ENCODE measurements around the gene ZFP69B.
A peak's percentile ranks its signal among the peaks of the same experiment; 100 is the strongest.
"Not testable (repeated sequence)": the region's sequence is repeated elsewhere in the genome, so short reads cannot be mapped to it uniquely, and the experiment has no call there.

Gene ZFP69B

DNA sequence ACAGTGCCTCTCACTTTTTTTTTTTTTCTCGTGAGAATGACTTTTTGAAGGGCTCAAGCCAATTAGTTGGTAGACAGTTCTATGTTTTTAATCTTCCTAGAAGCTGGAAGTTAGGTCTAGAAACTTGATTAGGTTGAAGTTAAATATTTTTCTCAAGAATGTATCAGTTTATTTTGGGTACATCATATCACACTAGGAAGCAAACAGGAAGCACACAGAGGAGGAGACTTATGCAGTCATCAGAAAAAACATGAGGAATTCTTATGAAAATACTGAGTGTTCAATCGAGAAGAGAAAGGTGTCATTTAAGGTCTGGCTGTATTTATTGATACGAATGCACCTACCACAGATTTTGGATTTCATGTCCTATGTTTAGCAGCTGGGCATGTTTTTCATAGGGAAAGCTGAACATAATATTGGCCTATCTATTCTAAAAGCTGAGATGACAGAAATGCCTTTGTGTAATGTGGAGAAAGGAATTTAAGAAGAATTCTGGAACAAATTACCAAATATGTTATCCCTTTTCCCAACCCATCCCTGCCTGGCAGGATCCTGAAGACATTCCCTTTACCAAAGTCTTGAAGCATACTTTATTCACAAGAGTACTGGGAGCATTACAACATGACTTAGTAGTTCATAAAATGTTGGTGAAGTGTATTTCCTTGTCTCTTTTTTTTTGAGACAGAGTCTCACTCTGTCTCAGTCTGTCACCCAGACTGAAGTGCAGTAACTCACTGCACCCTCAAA, 17.5 kb upstream of the ZFP69B start:
- H3K4me3 ChIP-seq = no peak overlapping the region
- H3K27ac ChIP-seq = no peak overlapping the region

DNA sequence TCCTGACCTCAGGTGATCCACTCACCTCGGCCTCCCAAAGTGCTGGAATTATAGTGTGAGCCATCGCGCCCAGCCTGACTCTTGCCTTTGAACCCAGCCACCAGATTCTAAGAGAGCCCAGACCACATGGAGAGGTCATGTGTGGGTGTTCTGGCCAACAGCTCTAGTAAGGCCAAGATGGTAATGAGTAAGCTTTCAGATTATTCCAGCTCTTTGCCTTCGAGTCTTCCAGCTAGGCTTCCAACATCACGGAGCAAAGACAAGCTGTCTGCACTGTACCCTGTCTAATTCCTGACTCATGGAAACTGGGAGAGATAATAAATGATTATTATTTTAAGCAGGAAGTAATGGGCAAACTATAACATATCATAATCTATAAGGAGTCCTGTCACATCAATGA, 14.8 kb upstream of the ZFP69B start:
- H3K4me3 ChIP-seq = no peak overlapping the region
- H3K27ac ChIP-seq = no peak overlapping the region

DNA sequence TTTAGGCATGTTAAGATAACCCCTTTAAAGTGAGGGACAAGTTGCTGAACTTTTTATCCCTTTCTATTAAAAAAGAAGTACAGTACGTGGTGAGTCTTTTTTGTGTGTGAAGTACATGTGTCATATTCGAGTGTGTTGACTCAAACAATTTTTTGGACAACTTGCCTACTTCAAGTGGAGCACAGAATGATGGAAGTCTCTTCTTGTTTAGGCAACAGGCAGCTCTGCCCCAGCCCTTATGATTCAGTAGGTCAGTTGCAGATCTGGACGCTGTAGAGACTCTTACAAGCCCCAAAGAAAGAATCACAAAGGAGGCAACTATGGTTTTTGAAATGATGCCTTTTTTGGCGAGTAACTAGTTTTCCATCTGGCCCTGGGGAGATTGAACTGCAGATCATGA, 14.4 kb upstream of the ZFP69B start:
- H3K27ac ChIP-seq = no peak overlapping the region

DNA sequence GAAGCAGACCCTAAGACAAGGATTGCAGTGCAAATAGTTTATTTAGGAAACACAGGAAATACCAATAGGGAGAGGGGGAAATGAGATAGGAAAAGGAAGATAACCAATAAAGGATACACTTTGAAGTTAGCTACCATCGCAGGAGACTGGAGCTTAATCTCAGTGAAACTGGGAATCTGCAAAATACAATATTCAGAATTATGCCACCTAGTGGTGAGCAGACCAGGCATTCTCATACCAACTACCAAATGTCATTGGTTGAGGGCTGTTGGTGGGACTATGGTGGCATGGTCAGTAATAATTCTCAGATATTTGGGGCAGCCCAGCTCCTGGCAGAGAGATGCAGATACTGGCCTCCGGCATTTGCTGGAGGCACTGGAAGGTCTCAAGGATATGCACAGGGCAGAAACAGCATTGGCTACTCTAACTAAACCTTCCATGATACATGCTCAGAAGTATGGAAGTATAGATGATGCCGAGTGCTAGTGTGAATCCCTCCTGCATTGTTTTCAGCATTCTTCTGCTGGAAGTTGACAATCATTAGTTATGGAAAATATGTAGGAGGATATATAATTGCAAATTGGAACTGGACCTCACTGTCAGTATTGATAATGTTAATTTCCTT, 11.8 kb upstream of the ZFP69B start:
- H3K27ac ChIP-seq = no peak overlapping the region
- no peak overlapping the region for H3K4me3 ChIP-seq

More for the DNA sequence above, 14.4 kb upstream of the ZFP69B start:
- H3K4me3 ChIP-seq = no peak overlapping the region

DNA sequence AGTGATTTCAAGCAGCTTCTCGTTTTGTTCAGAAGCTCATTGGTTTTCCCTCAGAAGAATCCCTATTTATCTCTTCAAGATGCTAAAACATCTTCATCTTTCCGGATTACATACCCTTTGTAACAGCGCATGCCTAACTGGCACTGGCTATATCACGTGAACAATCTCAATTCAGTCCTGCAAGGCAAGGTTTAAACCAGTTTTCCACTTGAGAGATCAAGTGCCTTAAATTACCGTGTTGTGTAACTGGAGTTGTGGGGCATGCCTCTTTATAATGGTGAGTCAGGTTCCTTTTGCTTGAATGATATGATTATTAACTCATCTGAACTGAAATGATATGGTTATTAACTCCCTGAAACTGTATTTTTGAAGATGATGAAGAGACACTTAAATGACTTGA, 11.0 kb upstream of the ZFP69B start:
- no peak overlapping the region for H3K4me3 ChIP-seq
- H3K27ac ChIP-seq = no peak overlapping the region

DNA sequence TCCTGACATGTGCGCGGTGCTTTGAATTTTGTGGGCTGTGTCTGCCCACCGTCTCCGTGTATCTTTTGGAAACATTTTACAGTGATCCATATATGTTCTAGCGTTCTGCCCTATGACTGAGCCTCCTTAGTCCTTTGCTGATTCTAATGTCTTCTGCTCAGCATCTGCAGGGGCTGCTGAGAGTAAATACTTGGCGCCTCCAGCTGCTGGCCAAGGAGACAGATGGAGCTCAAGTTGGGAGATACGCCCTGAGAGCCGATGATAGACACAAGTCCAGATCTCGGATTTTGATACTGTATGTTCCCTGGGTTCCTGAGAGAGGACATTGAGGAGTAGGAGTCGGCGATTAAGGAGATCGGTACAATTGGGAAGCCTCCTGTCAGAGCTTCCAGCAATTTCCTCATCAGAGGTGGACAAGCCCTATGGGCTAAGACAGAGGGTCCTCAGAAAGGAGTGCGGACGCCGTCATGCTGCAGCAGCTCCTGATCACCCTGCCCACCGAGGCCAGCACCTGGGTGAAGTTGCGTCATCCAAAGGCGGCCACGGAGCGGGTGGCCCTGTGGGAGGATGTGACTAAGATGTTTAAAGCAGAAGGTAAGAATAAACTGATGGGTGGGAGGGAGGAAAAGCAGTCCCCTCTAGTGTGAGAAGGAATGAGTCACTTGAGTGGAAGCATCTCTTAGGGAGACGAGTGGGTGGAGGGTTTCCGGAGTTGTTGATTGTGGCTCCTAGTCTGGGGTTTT, 390 bp downstream of the ZFP69B start:
- H3K27ac ChIP-seq = peak overlapping the region in 20 of 21 experiments; percentile 12 to 92 (median 78)
- H3K4me3 ChIP-seq = peak overlapping the region; percentile 57 to 76 (median 67)

DNA sequence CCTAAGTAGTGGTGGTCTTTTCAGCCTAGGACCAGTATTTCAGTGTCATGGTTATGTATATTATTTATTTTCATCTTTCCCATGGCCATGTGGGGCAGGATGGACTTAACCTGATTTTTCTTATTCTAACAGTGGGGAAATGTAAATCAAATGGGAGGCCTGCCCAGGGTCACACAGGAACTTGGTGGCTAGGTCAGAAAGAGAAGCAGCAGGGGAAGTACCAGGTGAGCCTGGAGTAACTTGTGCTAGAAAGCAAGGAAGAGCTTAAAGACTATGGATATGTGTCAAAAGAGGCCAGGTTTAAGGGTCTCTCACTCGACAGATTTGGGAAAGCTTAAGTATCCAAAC, 936 bp downstream of the ZFP69B start:
- Histone ChIP-seq H3K4me3 (peak overlapping the region in 3 of 7 experiments; percentile 64 to 73 (median 71)), H3K27ac (peak overlapping the region in 4 of 21 experiments; percentile 73 to 92 (median 87))

DNA sequence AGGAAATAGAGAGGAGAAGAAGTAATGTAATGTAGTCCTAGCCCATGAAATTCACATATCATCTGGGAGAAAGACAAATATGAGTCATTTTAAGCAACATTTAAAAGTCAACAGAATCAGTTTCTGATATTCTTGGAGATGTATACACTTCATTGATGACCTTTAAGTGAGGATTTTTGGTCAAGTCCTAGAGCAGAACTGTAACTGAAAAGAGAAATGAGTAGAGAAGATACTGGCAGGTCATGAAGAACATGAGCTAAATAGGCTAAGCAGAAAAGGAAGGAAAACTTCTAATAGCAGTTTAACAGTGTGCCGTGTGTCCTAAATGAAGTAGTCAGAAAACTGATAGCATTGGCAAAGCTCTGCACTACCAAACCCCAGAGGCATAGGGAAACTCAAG, 4.6 kb downstream of the ZFP69B start:
- Histone ChIP-seq H3K4me3 (no peak overlapping the region), H3K27ac (no peak overlapping the region)

DNA sequence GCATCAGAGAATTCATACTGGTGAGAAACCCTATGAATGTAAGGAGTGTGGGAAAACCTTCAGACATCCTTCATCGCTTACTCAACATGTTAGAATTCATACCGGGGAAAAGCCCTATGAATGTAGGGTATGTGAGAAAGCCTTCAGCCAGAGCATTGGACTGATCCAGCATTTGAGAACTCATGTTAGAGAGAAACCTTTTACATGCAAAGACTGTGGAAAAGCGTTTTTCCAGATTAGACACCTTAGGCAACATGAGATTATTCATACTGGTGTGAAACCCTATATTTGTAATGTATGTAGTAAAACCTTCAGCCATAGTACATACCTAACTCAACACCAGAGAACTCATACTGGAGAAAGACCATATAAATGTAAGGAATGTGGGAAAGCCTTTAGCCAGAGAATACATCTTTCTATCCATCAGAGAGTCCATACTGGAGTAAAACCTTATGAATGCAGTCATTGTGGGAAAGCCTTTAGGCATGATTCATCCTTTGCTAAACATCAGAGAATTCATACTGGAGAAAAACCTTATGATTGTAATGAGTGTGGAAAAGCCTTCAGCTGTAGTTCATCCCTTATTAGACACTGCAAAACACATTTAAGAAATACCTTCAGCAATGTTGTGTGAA, 12.8 kb downstream of the ZFP69B start:
- Histone ChIP-seq H3K27ac (no peak overlapping the region), H3K4me3 (no peak overlapping the region)

DNA sequence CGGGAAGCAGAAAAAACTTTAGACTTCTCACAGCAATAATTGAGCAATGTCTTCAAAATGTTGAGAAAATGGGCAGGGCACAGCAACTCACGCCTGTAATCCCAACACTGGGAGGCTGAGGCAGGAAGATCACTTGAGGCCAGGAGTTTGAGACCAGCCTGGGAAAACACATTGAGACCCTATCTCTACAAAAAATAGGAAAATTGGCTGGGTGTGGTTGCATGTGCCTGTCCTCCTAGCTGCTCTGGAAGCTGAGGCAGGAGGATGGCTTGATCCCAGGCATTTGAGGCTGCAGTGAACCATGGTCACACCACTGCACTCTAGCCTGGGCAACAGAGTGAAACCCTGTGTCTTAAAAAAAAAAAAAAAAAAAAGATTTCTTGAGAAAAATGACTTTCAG, 19.1 kb downstream of the ZFP69B start:
- no peak overlapping the region for H3K27ac ChIP-seq
- no peak overlapping the region for H3K4me3 ChIP-seq

DNA sequence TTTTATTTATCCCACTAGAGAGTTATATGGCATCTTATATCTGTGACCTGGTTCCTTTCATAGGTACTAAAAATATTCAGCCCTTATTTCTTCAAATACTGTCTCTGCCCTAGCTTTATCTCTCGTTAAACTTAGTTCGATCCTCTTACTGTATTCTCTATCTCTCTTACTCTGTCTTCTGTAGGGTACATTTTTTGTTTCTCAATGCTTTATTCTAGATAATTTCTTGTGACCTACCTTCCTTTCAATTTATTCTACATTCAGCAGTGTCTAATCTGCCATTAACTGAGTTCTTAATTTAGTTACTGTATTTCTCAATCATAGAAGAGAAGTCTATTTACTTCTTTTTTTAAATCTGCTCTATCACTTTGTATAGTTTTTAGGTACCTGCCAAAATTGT, 25.0 kb downstream of the ZFP69B start:
- Histone ChIP-seq H3K27ac (no peak overlapping the region), H3K4me3 (no peak overlapping the region)

DNA sequence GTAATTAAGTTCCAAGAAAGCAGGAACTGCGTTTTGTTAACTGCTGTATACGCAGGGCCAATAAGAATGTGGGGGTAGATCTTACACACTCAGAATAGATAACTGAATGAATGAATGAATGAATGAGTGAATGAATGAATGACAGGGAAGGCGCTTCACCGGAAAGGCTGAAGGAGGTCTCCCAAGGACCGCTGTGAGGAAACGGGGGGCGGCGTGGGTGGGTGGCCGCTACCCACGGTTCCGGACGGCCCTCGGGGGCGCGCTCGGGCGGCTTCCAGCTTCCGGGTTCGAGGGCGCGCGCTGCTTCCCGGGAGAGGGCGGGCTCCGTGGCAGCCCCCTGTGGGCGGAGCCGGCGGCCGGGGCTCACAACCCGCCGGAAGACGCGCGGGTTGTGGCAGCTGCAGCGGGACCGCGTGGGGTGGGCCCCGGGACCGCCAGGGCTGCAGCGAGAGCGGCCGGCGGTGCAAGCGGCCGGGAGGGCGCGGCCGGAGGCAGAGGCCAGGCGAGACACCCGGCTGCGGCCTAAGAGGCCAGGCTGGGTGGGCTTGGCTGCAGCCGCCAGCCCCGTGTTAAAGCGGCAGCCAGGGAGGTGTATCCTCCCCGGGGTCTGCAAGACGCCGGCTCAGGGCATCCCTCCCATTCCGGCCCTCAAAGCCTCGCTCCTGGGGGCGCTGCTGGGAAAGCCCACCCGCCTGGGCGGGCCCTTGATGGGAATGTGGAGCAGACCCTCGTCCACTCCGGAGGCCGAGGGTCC, 26.8 kb downstream of the ZFP69B start, which contains the start of gene ZFP69:
TSS of gene ZFP69 (plus strand) at position 367 of the 754 bp plus-strand sequence. CDS start 2,072 bp downstream, outside the sequence.
- Histone ChIP-seq H3K4me3 (peak within 1 kb of the TSS; percentile 55 to 89 (median 69)), H3K27ac (peak within 1 kb of the TSS; percentile 34 to 87 (median 66))

DNA sequence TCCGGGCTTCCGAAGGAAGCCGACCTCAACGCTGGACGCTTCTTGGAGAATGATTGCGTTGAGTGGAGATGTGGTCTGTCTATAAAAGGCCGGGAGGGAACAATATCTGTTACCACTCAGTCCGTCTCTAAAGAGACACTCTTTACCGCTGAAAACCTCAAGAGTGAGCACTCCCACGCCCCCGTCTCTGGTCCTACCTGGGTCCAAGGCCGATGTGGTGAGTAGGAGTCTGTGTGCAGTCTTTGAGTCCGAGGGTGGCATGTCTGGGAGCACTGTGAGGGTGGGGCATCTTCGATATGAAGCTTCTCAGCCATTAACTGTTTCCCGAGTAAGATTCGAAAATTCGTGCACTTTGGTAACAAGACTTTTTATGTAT, 27.4 kb downstream of the ZFP69B start:
- H3K4me3 ChIP-seq = peak overlapping the region; percentile 55 to 89 (median 69)
- peak overlapping the region in 20 of 21 experiments; percentile 34 to 87 (median 68) for H3K27ac ChIP-seq

DNA sequence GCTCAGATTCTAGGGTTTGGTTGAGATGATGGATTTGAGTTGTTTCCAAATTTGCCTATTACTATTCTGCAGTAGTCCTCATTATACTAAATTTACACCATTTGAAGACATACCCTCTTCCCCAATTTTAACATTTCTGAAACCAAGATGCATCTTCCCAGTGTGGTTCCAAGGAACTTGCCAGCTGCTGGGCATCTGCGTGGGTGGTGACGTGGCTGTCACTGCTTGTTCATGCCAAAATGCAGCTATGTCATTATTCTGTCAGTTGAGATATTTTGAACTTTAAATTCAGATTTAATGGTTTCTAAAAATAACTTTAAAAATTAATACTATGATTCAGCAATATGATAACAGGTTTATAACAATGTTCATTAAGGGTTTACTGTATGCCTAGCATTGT, 28.0 kb downstream of the ZFP69B start:
- H3K4me3 ChIP-seq = peak overlapping the region in 4 of 7 experiments; percentile 67 to 89 (median 87)
- peak overlapping the region in 1 of 21 experiments; percentile 87 for H3K27ac ChIP-seq

DNA sequence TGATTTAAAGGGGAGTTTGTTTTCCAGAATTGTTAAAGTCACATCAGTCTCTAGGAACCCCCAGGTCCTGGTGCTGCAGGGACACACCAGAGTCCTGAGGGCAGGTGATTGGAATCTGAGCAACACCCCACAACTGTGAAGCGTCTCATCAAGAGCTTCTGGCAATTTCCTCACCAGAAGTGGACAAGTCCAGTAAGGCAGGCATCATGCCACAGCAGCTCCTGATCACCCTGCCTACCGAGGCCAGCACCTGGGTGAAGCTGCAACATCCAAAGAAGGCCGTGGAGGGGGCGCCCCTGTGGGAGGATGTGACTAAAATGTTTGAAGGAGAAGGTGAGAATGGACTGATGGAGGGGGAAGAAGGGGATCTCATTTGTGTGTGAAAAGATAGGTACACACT, 28.9 kb downstream of the ZFP69B start:
- Histone ChIP-seq H3K27ac (no peak overlapping the region), H3K4me3 (no peak overlapping the region)

DNA sequence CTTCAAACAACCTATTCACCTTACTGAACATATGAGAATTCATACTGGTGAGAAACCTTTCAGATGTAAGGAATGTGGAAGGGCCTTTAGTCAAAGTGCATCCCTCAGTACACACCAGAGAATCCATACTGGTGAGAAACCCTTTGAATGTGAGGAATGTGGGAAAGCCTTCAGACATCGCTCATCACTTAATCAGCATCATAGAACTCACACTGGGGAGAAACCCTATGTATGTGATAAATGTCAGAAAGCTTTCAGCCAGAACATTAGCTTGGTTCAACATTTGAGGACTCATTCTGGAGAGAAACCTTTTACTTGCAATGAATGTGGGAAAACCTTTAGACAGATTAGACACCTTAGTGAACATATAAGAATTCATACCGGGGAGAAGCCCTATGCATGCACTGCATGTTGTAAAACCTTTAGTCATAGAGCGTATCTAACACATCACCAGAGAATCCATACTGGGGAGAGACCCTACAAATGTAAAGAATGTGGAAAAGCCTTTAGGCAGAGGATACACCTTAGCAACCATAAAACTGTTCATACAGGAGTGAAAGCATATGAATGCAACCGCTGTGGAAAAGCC, 45.1 kb downstream of the ZFP69B start:
- no peak overlapping the region for H3K4me3 ChIP-seq
- H3K27ac ChIP-seq = no peak overlapping the region

DNA sequence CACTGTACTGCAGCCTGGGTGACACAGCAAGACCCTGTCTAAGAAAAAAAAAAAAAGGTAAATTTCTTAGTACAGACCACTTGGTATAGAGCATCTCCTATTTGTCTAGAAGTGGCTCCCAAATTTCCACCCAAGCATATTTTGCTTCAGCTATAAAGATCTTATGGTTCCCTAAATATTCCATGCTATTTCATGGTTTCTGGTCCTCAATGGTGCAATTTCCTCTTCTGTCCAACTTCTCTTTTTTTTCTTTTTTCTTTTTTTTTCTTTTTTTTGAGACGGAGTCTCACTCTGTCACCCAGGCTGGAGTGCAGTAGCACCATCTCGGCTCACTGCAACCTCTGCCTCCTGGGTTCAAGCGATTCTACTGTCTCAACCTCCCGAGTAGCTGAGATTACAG, 52.4 kb downstream of the ZFP69B start:
- not testable (repeated sequence) for H3K4me3 ChIP-seq, H3K27ac ChIP-seq

DNA sequence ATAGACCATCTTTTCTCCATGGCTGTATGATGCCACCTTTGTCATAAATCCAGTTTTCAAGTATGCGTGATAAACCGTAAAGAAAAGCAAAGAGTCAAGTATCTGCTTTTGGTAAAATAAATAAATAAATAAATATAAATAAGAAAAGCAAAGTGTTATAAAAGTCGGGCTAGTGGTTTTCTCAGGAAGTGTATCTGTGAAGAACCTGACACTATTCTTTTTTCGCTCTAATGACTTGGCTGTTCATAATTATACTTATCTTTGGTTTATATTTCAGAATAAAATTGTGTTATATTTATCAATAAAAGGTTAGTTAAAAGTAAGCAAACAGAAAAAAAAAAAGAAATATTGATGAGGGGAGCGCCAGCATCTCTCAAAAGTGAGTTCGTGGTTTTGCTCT, 57.7 kb downstream of the ZFP69B start:
- peak overlapping the region; percentile 48 to 74 (median 61) for H3K4me3 ChIP-seq
- peak overlapping the region in 20 of 21 experiments; percentile 14 to 87 (median 76) for H3K27ac ChIP-seq

Measured in skin epidermis (tissue), 12 donors.